ENCODE results near the gene USP25.

The USP25 gene

DNA sequence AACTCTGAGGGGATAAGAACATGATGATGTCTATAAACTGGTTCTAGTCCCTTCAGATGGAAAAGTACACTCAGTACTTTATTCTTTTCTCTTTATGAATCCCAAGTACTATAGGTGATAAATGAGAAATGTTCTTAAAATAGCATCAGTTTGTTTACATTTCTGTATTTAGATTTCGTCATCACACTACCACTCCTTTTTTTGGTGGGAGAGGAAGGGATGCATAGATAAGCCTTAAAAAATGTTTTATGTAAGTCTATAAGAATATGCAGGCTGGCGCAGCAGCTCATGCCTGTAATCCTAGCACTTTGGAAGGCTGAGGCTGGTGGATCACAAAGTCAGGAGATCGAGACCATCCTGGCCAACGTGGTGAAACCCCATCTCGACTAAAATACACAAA is 144.8 kb downstream of the USP25 start:
- DNase-seq, result no peak

DNA sequence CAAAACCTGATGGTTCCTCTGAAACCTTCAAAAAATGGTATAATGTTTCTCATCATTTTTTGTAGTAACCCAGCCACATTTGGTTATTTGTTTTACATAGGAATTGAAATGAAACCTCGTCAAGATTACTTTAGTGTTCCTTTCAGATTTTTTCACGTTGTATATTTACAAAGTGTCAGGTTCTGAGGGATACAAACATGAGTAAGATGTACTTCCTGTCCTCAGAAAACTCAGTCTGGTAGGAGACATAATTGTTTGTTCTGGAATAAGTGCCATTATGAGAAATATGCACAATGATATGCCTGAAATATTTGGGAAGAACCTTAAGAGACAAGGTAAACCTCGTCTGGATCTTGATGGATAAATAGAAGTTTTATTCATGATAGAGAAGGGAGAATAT is 145.5 kb downstream of the USP25 start:
- DNase-seq, result no peak

DNA sequence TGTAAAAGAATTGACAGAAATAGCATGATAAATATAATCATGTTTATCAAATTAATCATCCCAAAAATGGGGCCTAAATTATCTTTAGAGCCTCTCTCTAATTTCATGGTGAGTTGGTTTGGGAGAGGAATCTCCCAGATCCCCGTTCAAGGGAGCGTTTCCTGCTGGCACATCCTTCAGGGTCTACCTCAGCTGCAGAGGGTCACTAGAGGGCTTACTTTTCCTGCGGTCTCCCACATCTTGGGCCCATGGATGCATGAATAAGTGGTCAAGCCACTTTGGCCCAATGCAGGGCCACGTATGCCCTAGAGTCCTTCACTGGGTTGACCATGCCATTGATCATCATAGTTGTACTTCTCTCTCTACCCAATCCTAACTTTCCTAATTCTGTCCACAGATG is 164.1 kb downstream of the USP25 start:
- DNase-seq, result no peak

DNA sequence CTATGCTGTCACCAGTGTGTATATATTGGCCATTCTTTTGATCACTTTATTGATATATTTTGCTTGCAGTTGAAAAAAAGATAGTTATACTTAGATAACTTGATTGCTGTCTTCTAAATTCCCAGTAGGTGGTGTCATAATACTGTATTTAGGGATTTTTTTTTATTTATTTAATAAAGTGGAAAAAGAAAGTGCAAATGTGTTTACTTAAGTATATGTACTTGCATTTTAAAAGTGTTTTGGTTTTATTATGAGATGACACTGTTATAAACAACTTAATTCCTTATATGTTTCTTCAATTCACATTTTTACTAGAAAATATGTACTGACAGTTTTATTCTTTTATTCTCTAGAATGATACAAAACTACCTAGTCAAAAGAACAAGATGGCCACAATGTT is 164.8 kb downstream of the USP25 start:
- no peak for DNase-seq

DNA sequence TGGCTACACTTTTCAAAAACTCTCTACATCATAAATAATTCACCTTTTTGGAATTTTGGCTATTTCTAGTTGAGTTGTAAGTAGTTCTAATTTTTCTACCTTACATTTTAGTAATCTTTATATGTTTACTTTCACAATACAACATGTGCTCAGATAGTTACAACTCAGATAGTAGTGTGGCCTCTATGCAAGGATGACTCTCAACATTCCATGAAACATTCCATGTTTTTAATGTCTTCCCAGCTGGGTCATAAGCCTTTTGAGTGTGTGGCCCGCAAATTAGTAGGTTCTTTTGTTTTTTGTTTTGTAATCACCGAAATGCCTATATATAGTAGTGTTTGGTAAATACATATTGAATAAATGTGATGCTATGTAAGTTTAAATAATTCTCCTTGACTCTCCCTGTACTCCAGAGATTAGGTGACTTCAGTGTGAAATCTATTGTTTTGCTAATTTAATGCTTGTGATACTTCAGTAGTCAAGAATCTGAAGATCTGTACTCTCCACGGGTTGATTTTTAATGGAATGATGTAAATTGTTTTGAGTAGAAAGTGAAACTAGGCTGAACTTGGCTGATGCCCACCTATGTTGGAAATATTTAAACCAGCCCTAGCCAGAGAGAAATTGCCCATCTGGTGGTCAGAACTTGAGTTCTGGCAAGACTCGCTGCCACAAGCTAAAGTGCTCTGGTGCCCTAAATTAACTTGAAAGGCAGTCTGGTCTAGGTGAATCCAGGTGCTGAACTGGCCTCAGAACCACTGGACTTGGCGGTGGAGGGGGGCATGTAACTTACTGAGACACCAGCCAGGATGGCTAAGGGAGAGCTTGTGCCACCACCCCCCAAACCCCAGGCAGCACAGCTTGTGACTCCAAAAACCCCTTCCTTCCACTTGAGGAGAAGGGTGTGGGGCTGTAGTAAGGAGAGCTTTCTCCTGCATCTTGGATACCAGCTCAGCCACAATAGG is 165.6 kb downstream of the USP25 start:
- DNase-seq, result no peak

DNA sequence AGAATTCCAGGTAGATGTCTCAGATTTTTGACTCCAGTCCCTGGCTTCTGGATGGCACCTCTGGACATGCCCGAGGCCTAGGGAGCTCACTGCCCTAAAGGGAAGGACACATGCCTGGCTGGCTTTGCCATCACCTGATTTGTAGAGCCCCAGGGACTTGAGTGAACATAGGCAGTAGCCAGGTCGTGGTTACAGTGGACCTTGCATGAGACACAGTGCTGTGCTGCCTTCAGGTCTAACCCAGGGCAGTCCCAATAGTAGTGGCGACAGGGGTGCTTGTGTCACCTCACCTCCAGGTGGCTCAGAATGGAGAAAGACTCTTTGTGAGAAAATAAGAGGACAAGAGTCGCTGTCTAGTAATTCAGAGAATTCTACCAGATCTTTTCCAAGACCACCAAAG is 166.7 kb downstream of the USP25 start:
- DNase-seq, result no peak

DNA sequence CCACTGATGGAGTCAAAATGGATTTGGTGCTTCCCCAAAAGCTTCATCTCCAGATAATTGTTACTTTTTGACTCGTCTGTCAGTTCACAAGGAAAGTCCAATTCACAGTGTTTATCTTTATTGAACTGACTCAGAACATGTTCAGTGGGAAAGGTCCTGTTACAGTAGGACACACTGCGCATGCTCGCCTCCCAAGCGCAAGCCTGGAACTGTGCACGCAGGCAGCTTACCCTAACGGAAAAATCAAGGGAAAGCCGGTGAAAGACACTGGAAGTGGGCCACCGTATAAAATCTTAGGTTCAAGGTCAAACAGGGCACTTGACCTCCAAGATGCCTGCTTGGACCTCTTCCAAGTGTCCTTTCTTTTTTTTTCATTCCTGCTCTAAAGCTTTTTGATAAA is 174.6 kb downstream of the USP25 start:
- DNase-seq, result no peak

DNA sequence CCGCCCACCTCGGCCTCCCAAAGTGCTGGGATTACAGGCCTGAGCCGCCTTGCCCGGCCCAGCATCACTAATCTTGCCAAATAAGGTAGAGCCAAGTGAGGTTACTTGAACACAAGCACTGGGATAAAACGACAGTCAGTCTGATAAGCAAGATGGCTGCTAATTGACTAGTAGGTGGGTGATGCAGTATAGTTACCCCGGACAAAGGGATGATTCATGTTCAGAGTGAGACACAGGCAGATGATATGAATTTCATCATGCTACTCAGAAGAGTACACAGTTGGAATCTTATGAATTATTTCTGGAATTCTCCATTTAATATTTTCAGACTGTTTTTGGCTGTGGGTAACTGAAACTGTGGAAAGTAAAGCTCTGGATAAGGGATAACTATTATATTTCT is 178.4 kb downstream of the USP25 start:
- DNase-seq, result no peak

DNA sequence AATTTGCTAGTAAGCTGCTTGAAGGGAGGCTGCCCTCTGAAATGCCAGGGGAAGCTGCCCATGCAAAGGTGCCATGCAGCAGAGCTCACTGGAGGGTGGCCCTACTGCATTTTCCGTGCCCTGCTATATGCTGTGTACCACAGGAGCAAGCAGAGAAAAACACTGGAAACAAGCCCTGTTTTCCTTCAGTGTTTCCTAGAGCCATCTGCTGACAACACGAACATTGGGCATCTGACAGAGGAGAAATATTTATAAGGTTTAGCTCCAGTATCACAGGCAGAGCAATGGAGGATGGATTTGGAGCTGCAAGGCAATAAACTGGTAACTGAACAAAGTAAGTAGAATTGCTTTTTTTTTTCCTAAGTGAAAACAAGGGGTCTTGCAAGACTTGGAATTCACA is 198.4 kb downstream of the USP25 start:
- peak in 1 of 2 experiments; percentile 18 for DNase-seq

DNA sequence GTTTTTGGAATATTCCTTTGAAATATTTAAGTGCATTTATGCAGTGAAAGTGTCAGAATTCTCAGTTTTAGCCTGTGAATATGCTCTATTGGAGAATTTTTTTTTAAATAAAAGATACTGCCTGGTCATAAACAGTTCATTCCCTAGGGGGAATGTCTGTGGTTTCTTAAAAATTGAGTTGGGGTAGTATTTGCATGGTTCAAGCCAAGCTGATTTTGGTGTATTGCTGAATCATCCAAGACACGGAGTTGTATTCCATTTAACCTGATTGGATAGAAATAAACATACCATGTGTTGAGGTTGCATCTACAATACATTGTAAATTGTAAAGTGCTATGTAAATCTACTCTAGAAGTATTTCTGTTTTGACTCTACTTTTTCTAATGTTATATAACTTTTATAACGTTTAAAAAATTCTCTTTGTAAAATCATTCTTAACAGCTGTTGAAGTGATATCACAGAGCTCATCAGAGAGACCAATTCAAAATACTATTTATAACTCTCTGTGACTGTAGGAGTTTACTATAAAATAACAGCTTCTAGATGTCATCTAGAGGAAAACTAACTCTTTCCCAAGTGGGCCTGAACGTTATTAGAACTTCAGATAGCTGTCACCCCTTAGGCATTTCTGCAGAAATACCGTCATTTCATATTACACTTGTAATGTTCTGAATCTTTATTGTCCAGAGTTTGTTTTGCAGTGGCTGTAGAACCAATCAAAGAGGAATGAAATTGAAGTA is 199.1 kb downstream of the USP25 start:
- no peak for DNase-seq

DNA sequence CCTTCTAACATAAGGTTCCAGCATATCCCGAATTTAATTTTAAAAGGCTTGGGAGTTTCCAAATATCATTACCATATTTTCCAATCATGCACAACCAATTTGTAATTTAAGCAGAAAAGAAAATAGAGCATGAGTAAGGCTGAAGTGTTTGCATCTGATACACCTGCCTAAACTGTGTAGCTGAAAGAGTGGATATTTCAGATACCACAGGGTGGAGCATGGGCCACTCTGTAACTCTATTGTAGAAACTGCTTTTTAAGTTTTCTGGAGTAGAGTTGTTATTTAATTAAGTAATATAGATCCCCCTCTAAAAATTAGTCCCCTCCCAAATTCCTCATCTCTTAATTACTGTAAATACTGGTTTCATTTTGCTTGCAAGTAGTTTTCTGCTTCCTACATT is 199.8 kb downstream of the USP25 start:
- no peak for DNase-seq
